Smooth muscle cell (in vitro differentiated cells): ENCODE measurements around the gene CNTN1. TPM values are rescaled to one million over a fixed set of nuclear protein-coding genes. Genes with fewer than 3 reads are reported as not detected.

Experiments
- DNase-seq: peaks from one replicate; lab custom pipeline; 2025; ENCODE audit not compliant: unreplicated experiment; lab: John Stamatoyannopoulos, UW
- H2AFZ ChIP-seq: fragments of 200-600 bp; sonication (generic); 2 replicates; pipeline ENCODE4 v1.6.0; 2016; ENCODE audit warnings: antibody characterized with exemption, low read depth, mild to moderate bottlenecking
- H3F3A ChIP-seq: fragments of 200-600 bp; sonication (generic); 2 replicates; pipeline ENCODE4 v1.6.0; 2017; ENCODE audit warnings: antibody characterized with exemption, low read depth
- H3K27ac ChIP-seq: fragments of 200-600 bp; sonication (generic); 2 replicates; pipeline ENCODE4 v1.5.1; 2016; ENCODE audit warnings: low read depth, mild to moderate bottlenecking
- H3K27me3 ChIP-seq: fragments of 200-600 bp; sonication (generic); 2 replicates; pipeline ENCODE4 v1.6.1; 2016; ENCODE audit warnings: low read depth, mild to moderate bottlenecking
- H3K36me3 ChIP-seq: fragments of 200-600 bp; sonication (generic); 2 replicates; pipeline ENCODE4 v1.5.1; 2016; ENCODE audit warnings: low read depth
- H3K4me1 ChIP-seq: fragments of 200-600 bp; sonication (generic); 2 replicates; pipeline ENCODE4 v1.5.1; 2016; ENCODE audit warnings: low read depth
- H3K4me2 ChIP-seq: fragments of 200-600 bp; sonication (generic); 2 replicates; pipeline ENCODE4 v1.6.0; 2016; ENCODE audit warnings: mild to moderate bottlenecking
- H3K4me3 ChIP-seq: fragments of 200-600 bp; sonication (generic); 2 replicates; pipeline ENCODE4 v1.5.1; 2016; ENCODE audit warnings: mild to moderate bottlenecking
- H3K79me2 ChIP-seq: fragments of 200-600 bp; sonication (generic); 2 replicates; pipeline ENCODE4 v1.6.0; 2016; ENCODE audit warnings: low read depth, mild to moderate bottlenecking
- H3K9ac ChIP-seq: fragments of 200-600 bp; sonication (generic); 2 replicates; pipeline ENCODE4 v1.6.0; 2016; ENCODE audit warnings: low read depth
- H3K9me3 ChIP-seq: fragments of 200-600 bp; sonication (generic); replicated peaks from 2 replicates; pipeline ENCODE4 v1.5.1; 2016; ENCODE audit warnings: low read depth
- H4K20me1 ChIP-seq: fragments of 200-600 bp; sonication (generic); 2 replicates; pipeline ENCODE4 v1.6.0; 2016; ENCODE audit warnings: low read depth
- WGBS: methylation state at CpG from one replicate; pipeline ENCODE4 v1.1.7; 2016; ENCODE audit warnings: low lambda C conversion rate; 5-methylcytosine and 5-hydroxymethylcytosine counted together
- polyA plus RNA-seq: library from polyadenylated mRNA; unstranded; fragments of >200 nt; fragmentation: Nextera tagmentation; extraction: Ambion mirVana; gene quantifications from 2 replicates; pipeline ENCODE4 v1.2.1, GENCODE V29; 2016
- total RNA-seq: library from RNA; depleted of rRNA; stranded (reverse); fragments of >200 nt; gene quantifications from 2 replicates; pipeline ENCODE4 v1.2.3, GENCODE V29; 2014
- TF ChIP-seq, protein P1 (sequence below): fragments of 200-600 bp; sonication (generic); IDR thresholded peaks from 2 replicates; pipeline ENCODE4 v1.5.1; 2017; ENCODE audit warnings: borderline replicate concordance, mild to moderate bottlenecking, antibody characterized with exemption; ENCODE audit not compliant: insufficient read depth, poor library complexity, severe bottlenecking

The CNTN1 gene
- total and polyA plus RNA-seq, 2 experiments from 2014 or later, result 0.37 to 0.94 TPM

DNA sequence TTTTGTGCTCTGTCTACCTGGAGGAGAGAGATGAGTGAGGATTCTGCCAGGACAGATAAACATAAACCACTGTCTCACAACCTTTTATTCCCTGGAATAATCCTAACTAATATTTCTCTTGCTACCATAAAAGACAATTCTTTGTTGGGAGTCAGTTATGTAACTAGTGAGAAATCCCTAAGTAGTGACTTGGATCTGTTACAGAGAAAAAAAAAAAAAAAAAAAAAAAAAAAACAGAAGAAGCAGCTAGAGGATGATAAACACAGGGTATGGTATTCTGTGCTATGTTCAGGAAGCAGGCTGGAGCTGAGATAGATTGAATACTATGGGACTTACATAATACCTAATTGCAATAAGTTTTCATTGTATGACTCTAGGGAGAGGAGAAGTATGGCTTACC is 178.7 kb downstream of the CNTN1 start:
- Histone ChIP-seq H3K9ac (no peak overlapping the region), H3K36me3 (no peaks in the 10 kb centered on the region), H3K4me2 (no peak overlapping the region), H3K4me3 (no peak overlapping the region), H3K79me2 (no peaks in the 10 kb centered on the region), H3K4me1 (no peaks in the 10 kb centered on the region), H3F3A (no peaks in the 10 kb centered on the region), H2AFZ (no peak overlapping the region), H4K20me1 (no peaks in the 10 kb centered on the region), H3K27ac (no peak overlapping the region), H3K9me3 (no peaks in the 10 kb centered on the region), H3K27me3 (no peaks in the 10 kb centered on the region)
- DNase-seq, result no peak
- TF ChIP-seq, protein P1, sequence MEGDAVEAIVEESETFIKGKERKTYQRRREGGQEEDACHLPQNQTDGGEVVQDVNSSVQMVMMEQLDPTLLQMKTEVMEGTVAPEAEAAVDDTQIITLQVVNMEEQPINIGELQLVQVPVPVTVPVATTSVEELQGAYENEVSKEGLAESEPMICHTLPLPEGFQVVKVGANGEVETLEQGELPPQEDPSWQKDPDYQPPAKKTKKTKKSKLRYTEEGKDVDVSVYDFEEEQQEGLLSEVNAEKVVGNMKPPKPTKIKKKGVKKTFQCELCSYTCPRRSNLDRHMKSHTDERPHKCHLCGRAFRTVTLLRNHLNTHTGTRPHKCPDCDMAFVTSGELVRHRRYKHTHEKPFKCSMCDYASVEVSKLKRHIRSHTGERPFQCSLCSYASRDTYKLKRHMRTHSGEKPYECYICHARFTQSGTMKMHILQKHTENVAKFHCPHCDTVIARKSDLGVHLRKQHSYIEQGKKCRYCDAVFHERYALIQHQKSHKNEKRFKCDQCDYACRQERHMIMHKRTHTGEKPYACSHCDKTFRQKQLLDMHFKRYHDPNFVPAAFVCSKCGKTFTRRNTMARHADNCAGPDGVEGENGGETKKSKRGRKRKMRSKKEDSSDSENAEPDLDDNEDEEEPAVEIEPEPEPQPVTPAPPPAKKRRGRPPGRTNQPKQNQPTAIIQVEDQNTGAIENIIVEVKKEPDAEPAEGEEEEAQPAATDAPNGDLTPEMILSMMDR, result no peak

DNA sequence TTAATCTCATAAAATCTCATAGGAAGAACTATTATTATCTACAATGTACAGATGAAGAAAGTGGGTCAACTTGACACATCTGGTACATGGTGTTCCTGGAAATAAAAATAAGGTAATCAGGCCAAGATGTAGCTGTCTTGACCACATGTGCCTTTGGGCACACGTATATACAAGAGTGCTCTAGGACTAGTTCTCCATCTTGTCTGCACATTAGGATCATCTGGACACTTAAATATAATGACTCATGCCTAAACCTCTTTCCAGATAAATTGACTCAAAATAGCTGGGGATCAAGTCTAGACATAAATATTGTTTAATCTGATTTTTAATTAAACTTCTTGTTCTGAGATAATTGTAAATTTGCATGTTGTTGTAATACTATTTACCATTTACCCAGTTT is 182.6 kb downstream of the CNTN1 start:
- Histone ChIP-seq H3K4me1 (no peaks in the 10 kb centered on the region), H3F3A (no peaks in the 10 kb centered on the region), H3K4me3 (no peak overlapping the region), H4K20me1 (no peaks in the 10 kb centered on the region), H3K27me3 (no peaks in the 10 kb centered on the region), H2AFZ (no peak overlapping the region), H3K36me3 (no peaks in the 10 kb centered on the region), H3K9me3 (no peaks in the 10 kb centered on the region), H3K27ac (no peak overlapping the region), H3K9ac (no peak overlapping the region), H3K79me2 (no peaks in the 10 kb centered on the region), H3K4me2 (no peak overlapping the region)
- DNase-seq, result no peak
- TF ChIP-seq, protein P1, result no peak
- WGBS, result 58% methylated on average over 1 of the region's 1 CpG

DNA sequence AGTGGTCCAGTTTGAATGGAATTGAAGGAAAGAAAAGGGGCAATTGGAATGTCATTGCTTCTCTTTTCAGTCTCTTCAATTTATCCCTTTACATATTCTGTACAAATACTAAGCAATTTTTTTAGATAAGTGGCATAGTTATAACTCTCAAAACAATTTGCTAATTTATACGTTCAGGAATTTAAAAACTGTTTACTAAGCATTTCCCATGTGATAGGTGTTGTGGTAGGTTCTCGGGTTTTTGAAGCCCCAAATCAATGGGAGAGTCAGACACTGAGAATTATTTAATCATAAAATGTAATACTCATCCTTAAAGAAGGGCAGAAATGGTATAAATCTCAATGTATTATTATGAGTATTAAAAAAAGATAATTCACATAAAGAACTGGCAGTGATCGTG is 197.1 kb downstream of the CNTN1 start:
- Histone ChIP-seq H3K4me1 (no peaks in the 10 kb centered on the region), H3K36me3 (no peaks in the 10 kb centered on the region), H3F3A (no peaks in the 10 kb centered on the region), H3K9me3 (no peaks in the 10 kb centered on the region), H3K9ac (no peak overlapping the region), H3K27me3 (no peaks in the 10 kb centered on the region), H3K79me2 (no peaks in the 10 kb centered on the region), H3K4me3 (no peak overlapping the region), H2AFZ (no peak overlapping the region), H3K4me2 (no peak overlapping the region), H3K27ac (no peak overlapping the region), H4K20me1 (no peaks in the 10 kb centered on the region)
- TF ChIP-seq, protein P1, result no peak
- 87% methylated on average over 3 of the region's 3 CpGs for WGBS
- DNase-seq, result no peak

DNA sequence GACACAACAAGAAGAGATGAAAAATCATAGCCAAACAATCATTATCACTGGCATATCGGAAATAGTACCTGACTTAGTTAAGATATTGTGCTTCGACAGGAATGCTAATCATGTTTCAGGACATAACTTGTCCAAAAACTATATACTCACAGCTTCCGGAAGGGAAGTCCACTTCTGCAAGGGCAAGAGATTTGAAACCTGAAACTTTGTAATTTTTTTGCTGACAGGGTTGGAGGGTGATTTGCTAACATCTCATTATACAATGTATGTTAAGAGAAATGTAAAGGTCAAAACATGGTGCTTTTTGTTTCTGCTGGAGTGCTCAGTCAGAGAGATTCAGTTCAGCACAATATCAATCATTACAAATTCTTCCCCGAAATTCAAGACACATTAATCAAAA is 200.3 kb downstream of the CNTN1 start:
- no peak overlapping the region for H3K4me2 ChIP-seq
- no peak overlapping the region for H3K4me3 ChIP-seq
- no peaks in the 10 kb centered on the region for H3K27me3 ChIP-seq
- WGBS, result 76% methylated on average over 4 of the region's 4 CpGs
- H3K9ac ChIP-seq, result no peak overlapping the region
- TF ChIP-seq, protein P1, result no peak
- no peak overlapping the region for H2AFZ ChIP-seq
- no peaks in the 10 kb centered on the region for H3K36me3 ChIP-seq
- H3K27ac ChIP-seq, result no peak overlapping the region
- no peaks in the 10 kb centered on the region for H4K20me1 ChIP-seq
- H3F3A ChIP-seq, result no peaks in the 10 kb centered on the region
- H3K79me2 ChIP-seq, result no peaks in the 10 kb centered on the region
- no peaks in the 10 kb centered on the region for H3K4me1 ChIP-seq
- DNase-seq, result no peak
- H3K9me3 ChIP-seq, result no peaks in the 10 kb centered on the region
